Colonic mucosa (tissue), 4 donors: ENCODE results near the gene AMZ1. TPM values are rescaled to one million over a fixed set of nuclear protein-coding genes. Genes with fewer than 3 reads are reported as not detected.

Source experiments
- DNase-seq: peaks from one replicate; pipeline ENCODE4 v3.0.0-alpha.2; 2020
- H3K27ac ChIP-seq: fragments of 200-600 bp; one replicate; pipeline ENCODE4 v1.8.0; 2021
- H3K27me3 ChIP-seq: fragments of 200-600 bp; one replicate; pipeline ENCODE4 v1.8.0; 2021
- H3K36me3 ChIP-seq: fragments of 200-600 bp; one replicate; pipeline ENCODE4 v1.8.0; 2021
- H3K4me1 ChIP-seq: fragments of 200-600 bp; one replicate; pipeline ENCODE4 v1.8.0; 2021; ENCODE audit warnings: mild to moderate bottlenecking
- H3K4me3 ChIP-seq: fragments of 200-600 bp; one replicate; pipeline ENCODE4 v1.8.0; 2021
- H3K9ac ChIP-seq, 2 donors: one replicate each; pipeline ENCODE4 v1.7.0; 2013; ENCODE audit warnings: control low read depth in 2 of 2, low read depth in 2 of 2, low read length in 2 of 2
- H3K9me3 ChIP-seq: fragments of 200-600 bp; one replicate; pipeline ENCODE4 v1.8.0; 2021
- intact Hi-C: fragments of 100-400 bp; cut with DNase I; formaldehyde crosslinking; loops from one replicate; pipeline ENCODE4 v1.14.1; 2022
- total RNA-seq, 2 donors: library from RNA; stranded (reverse); fragmentation: NEBNext Ultra II Directional in 1 of 2; extraction: Animal tissue kit (Norgen Biotek cat#: 25700) in 1 of 2; gene quantifications; one replicate each; pipeline ENCODE4 v1.2.1, GENCODE V29; 2021
- TF ChIP-seq, protein P1 (sequence below): fragments of 200-600 bp; IDR thresholded peaks from one replicate; pipeline ENCODE4 v1.8.0; 2022; ENCODE audit warnings: antibody characterized with exemption, mild to moderate bottlenecking
- donor health status: healthy.
- donor health status: DM: no; HTN: no; CAD: no.
- donor health status: DM: no; HTN: no; CAD: no.

The AMZ1 gene
- total RNA-seq, 2 donors from 2014 or later, result 0.08 TPM; not detected in 1

GRCh38 chr7:2758673-2759616, 70.9 kb downstream of the AMZ1 start:
- Histone ChIP-seq H3K9ac (no peak overlapping the region), H3K4me1 (peaks cover 24% of the 10 kb centered on the region), H3K4me3 (no peak overlapping the region), H3K27me3 (no peaks in the 10 kb centered on the region), H3K36me3 (no peaks in the 10 kb centered on the region), H3K27ac (peak overlapping the region; percentile 83), H3K9me3 (no peaks in the 10 kb centered on the region)
- TF ChIP-seq, protein P1, sequence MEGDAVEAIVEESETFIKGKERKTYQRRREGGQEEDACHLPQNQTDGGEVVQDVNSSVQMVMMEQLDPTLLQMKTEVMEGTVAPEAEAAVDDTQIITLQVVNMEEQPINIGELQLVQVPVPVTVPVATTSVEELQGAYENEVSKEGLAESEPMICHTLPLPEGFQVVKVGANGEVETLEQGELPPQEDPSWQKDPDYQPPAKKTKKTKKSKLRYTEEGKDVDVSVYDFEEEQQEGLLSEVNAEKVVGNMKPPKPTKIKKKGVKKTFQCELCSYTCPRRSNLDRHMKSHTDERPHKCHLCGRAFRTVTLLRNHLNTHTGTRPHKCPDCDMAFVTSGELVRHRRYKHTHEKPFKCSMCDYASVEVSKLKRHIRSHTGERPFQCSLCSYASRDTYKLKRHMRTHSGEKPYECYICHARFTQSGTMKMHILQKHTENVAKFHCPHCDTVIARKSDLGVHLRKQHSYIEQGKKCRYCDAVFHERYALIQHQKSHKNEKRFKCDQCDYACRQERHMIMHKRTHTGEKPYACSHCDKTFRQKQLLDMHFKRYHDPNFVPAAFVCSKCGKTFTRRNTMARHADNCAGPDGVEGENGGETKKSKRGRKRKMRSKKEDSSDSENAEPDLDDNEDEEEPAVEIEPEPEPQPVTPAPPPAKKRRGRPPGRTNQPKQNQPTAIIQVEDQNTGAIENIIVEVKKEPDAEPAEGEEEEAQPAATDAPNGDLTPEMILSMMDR, result no peak
- no peak for DNase-seq
- intact Hi-C loops, result no loop called here

DNA sequence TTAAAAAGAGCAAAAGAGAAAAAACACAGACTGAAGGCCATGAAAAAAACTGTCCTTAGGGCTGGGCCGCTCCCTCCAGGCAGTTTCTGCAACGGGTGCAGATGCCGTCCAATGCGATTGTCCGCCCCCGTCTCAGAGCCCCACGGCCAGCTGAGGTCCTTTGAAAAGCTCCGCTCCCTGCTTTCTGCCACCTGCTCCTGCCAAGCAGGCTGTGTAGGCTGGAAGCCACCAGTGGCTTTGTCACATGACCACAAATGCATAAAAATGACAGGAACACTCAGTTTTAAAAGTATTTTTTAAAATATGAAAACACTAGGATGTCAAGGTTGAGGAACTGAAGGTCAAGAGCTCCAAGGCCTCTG, 71.7 kb downstream of the AMZ1 start:
- DNase-seq, result no peak
- no peaks in the 10 kb centered on the region for H3K9me3 ChIP-seq
- no peaks in the 10 kb centered on the region for H3K36me3 ChIP-seq
- TF ChIP-seq, protein P1, result no peak
- intact Hi-C loops, result no loop called here
- peak overlapping the region; percentile 83 for H3K27ac ChIP-seq
- peak overlapping the region in 1 of 2 donors; percentile 66 for H3K9ac ChIP-seq
- peaks cover 24% of the 10 kb centered on the region for H3K4me1 ChIP-seq
- no peaks in the 10 kb centered on the region for H3K27me3 ChIP-seq
- H3K4me3 ChIP-seq, result no peak overlapping the region

- intact Hi-C loops, result no loop called here
- peaks cover 24% of the 10 kb centered on the region for H3K4me1 ChIP-seq
- H3K36me3 ChIP-seq, result no peaks in the 10 kb centered on the region
- peak; percentile 92 for DNase-seq
- TF ChIP-seq, protein P1, result peak; percentile 23
- H3K27me3 ChIP-seq, result no peaks in the 10 kb centered on the region
- peak overlapping the region; percentile 83 for H3K27ac ChIP-seq
- H3K9me3 ChIP-seq, result no peaks in the 10 kb centered on the region
- peak overlapping the region; percentile 4 for H3K4me3 ChIP-seq
- peak overlapping the region; percentile 31 to 66 for H3K9ac ChIP-seq
Measured at GRCh38 chr7:2760098-2760889, 72.3 kb downstream of the AMZ1 start.

- H3K9ac ChIP-seq, result peak overlapping the region in 1 of 2 donors; percentile 66
- H3K4me1 ChIP-seq, result peaks cover 24% of the 10 kb centered on the region
- DNase-seq, result no peak
- intact Hi-C loops, result no loop called here
- peak overlapping the region; percentile 83 for H3K27ac ChIP-seq
- H3K4me3 ChIP-seq, result no peak overlapping the region
- H3K36me3 ChIP-seq, result no peaks in the 10 kb centered on the region
- TF ChIP-seq, protein P1, result no peak
- no peaks in the 10 kb centered on the region for H3K27me3 ChIP-seq
- no peaks in the 10 kb centered on the region for H3K9me3 ChIP-seq
Measured at GRCh38 chr7:2761131-2761624, 73.2 kb downstream of the AMZ1 start.

DNA sequence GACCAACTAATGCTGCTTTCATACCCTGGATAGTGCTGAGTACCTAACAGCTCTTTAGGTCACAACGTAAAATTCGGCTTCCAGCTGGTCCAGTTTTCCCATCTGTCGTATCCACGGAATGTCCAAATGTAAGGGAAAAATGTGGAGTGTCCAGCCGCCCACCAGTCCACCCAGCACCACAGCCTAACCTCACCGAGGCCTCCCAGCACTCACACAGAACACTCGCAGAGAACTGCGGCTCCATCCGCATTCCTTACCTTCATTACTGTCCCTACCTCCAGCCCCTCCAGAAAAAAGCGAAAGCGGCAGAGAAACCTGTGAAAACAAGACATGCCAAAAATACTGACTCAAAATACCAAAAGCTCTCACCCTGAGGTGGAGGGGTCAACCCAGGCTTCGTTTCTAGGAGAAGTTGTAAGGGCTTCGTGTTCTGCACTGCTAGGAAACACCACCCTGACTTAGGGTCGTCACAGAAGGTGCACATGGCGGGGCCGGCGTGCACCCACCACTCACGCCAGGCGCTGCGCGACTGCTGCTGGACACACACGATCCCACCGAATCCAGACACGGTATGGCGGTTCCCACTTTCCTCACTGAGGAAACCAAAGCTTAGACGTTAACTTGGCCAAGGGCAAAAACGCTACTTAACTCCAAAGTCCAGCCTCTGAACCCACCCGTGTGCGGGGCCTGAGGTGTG, 73.9 kb downstream of the AMZ1 start:
- DNase-seq, result no peak
- Histone ChIP-seq H3K27ac (peak overlapping the region; percentile 86), H3K27me3 (no peaks in the 10 kb centered on the region), H3K36me3 (no peaks in the 10 kb centered on the region), H3K9ac (peak overlapping the region in 1 of 2 donors; percentile 41), H3K4me1 (peaks cover 24% of the 10 kb centered on the region), H3K4me3 (no peak overlapping the region), H3K9me3 (no peaks in the 10 kb centered on the region)
- intact Hi-C loops, result no loop called here
- TF ChIP-seq, protein P1, result no peak
